Neuronal stem cell (in vitro differentiated cells): Measurements from ENCODE around the gene NAB2.

ENCODE experiments used
- DNase-seq: peaks from one replicate; pipeline ENCODE4 v3.0.0-alpha.2; 2013; ENCODE audit warnings: low spot score
- H2AFZ ChIP-seq: one replicate; pipeline ENCODE4 v1.6.1; 2013; ENCODE audit warnings: mild to moderate bottlenecking, low read length, inconsistent platforms
- H2AK5ac ChIP-seq: 2 replicates; pipeline ENCODE4 v1.6.1; 2013; ENCODE audit warnings: low read depth, mild to moderate bottlenecking, inconsistent platforms, low read length, moderate library complexity, mixed read lengths
- H2BK120ac ChIP-seq: 2 replicates; pipeline ENCODE4 v1.6.1; 2013; ENCODE audit warnings: low read depth, mild to moderate bottlenecking, inconsistent platforms, low read length, moderate library complexity, mixed read lengths
- H2BK12ac ChIP-seq: one replicate; pipeline ENCODE4 v1.6.1; 2013; ENCODE audit warnings: low read length, inconsistent platforms
- H2BK15ac ChIP-seq: 2 replicates; pipeline ENCODE4 v1.6.1; 2013; ENCODE audit warnings: mild to moderate bottlenecking, low read length, inconsistent platforms, mixed read lengths
- H2BK5ac ChIP-seq: one replicate; pipeline ENCODE4 v1.6.1; 2013; ENCODE audit warnings: inconsistent platforms, mild to moderate bottlenecking, low read length, moderate library complexity
- H3K14ac ChIP-seq: one replicate; pipeline ENCODE4 v1.6.1; 2013; ENCODE audit warnings: low read length, inconsistent platforms
- H3K18ac ChIP-seq: 2 replicates; pipeline ENCODE4 v1.6.1; 2013; ENCODE audit warnings: low read length, inconsistent platforms
- H3K23ac ChIP-seq: 2 replicates; pipeline ENCODE4 v1.6.1; 2013; ENCODE audit warnings: low read depth, mild to moderate bottlenecking, mixed read lengths, low read length, inconsistent platforms; ENCODE audit not compliant: poor library complexity
- H3K27ac ChIP-seq: replicated peaks from 3 replicates; pipeline ENCODE4 v1.5.1; 2013; ENCODE audit warnings: low read length, inconsistent platforms
- H3K27me3 ChIP-seq, 3 experiments: 2 replicates each; pipeline ENCODE4 v1.6.1; 2013; ENCODE audit warnings: low read length in 3 of 3, mild to moderate bottlenecking in 2 of 3, inconsistent platforms in 1 of 3, low read depth in 1 of 3, mixed read lengths in 1 of 3, moderate library complexity in 1 of 3; ENCODE audit not compliant: control insufficient read depth in 3 of 3, insufficient read depth in 3 of 3
- H3K36me3 ChIP-seq, 2 donors: replicated peaks in 1 of 2; 2 replicates each; pipeline ENCODE4 v1.6.1; 2013; ENCODE audit warnings: low read length in 2 of 2; ENCODE audit not compliant: control insufficient read depth in 2 of 2, insufficient read depth in 2 of 2
- H3K4ac ChIP-seq: 2 replicates; pipeline ENCODE4 v1.6.1; 2013; ENCODE audit warnings: inconsistent platforms, mild to moderate bottlenecking, low read length, moderate library complexity
- H3K4me1 ChIP-seq, 2 donors: 1 replicate in 1 of 2; 2 replicates in 1 of 2; pipeline ENCODE4 v1.6.1; 2013; ENCODE audit warnings: low read length in 2 of 2, low read depth in 1 of 2; ENCODE audit not compliant: control insufficient read depth in 2 of 2, insufficient read depth in 1 of 2
- H3K4me2 ChIP-seq: one replicate; pipeline ENCODE4 v1.6.1; 2013; ENCODE audit warnings: mild to moderate bottlenecking, low read length, inconsistent platforms; ENCODE audit not compliant: insufficient read depth, poor library complexity, severe bottlenecking
- H3K4me3 ChIP-seq, 2 donors: 2 replicates each; pipeline ENCODE4 v1.5.1; 2013; ENCODE audit warnings: low read length in 2 of 2, mild to moderate bottlenecking in 2 of 2, inconsistent platforms in 1 of 2, moderate library complexity in 1 of 2
- H3K79me1 ChIP-seq: one replicate; pipeline ENCODE4 v1.6.1; 2013; ENCODE audit warnings: low read depth, mild to moderate bottlenecking, inconsistent platforms, low read length, moderate library complexity
- H3K9ac ChIP-seq: one replicate; pipeline ENCODE4 v1.6.1; 2013; ENCODE audit warnings: mild to moderate bottlenecking, low read depth, low read length, inconsistent platforms; ENCODE audit not compliant: poor library complexity
- H3K9me3 ChIP-seq, 2 donors: replicated peaks in 1 of 2; 2 replicates each; pipeline versions ENCODE3 to v1.6.1; 2013; ENCODE audit warnings: low read length in 2 of 2, mild to moderate bottlenecking in 2 of 2, inconsistent platforms in 1 of 2, low read depth in 1 of 2, mixed read lengths in 1 of 2, moderate library complexity in 1 of 2; ENCODE audit not compliant: control insufficient read depth in 2 of 2, insufficient read depth in 1 of 2
- H4K8ac ChIP-seq: one replicate; pipeline ENCODE4 v1.6.1; 2013; ENCODE audit warnings: low read depth, mild to moderate bottlenecking, inconsistent platforms, low read length, moderate library complexity
- H4K91ac ChIP-seq: one replicate; pipeline ENCODE4 v1.6.1; 2013; ENCODE audit warnings: low read length, low read depth, mild to moderate bottlenecking, inconsistent platforms; ENCODE audit not compliant: poor library complexity
- WGBS, 2 donors: extraction: QIAGEN DNeasy Blood & Tissue Kit; methylation state at CpG; one replicate each; pipeline ENCODE4 v1.1.7; 2013; ENCODE audit warnings: missing lambda C conversion rate in 2 of 2, mixed read lengths in 1 of 2; ENCODE audit not compliant: insufficient read length in 2 of 2, insufficient replicate concordance in 1 of 2; ENCODE audit errors: extremely low coverage in 2 of 2; 5-methylcytosine and 5-hydroxymethylcytosine counted together

The NAB2 gene

GRCh38 chr12:57046947-57047890 is 41.7 kb upstream of the NAB2 start:
- H4K91ac ChIP-seq, result no peak overlapping the region
- no peak overlapping the region for H2AFZ ChIP-seq
- H3K27ac ChIP-seq, result no peak overlapping the region
- no peak overlapping the region for H3K18ac ChIP-seq
- H3K36me3 ChIP-seq, result no peaks in the 10 kb centered on the region
- no peaks in the 10 kb centered on the region for H3K9me3 ChIP-seq
- H3K4me3 ChIP-seq, result no peak overlapping the region
- H3K9ac ChIP-seq, result no peak overlapping the region
- no peaks in the 10 kb centered on the region for H3K79me1 ChIP-seq
- no CpG with 5 or more reads among the region's 10 CpGs for WGBS, 2 donors
- H2BK12ac ChIP-seq, result no peak overlapping the region
- no peak overlapping the region for H3K14ac ChIP-seq
- H3K23ac ChIP-seq, result no peak overlapping the region
- H3K4me2 ChIP-seq, result no peak overlapping the region
- no peak overlapping the region for H2BK15ac ChIP-seq
- H3K4me1 ChIP-seq, result peaks cover 0 to 2% of the 10 kb centered on the region in 2 donors
- H3K27me3 ChIP-seq, result peaks cover 0 to 39% (median 0%) of the 10 kb centered on the region in 3 experiments
- no peak overlapping the region for H2AK5ac ChIP-seq
- no peak for DNase-seq
- no peak overlapping the region for H2BK120ac ChIP-seq
- no peak overlapping the region for H4K8ac ChIP-seq
- H2BK5ac ChIP-seq, result no peak overlapping the region
- H3K4ac ChIP-seq, result no peak overlapping the region

- Histone ChIP-seq H3K4ac (no peak overlapping the region), H3K4me2 (no peak overlapping the region), H3K14ac (no peak overlapping the region), H2BK5ac (no peak overlapping the region), H3K9me3 (no peaks in the 10 kb centered on the region), H3K23ac (no peak overlapping the region), H4K8ac (no peak overlapping the region), H4K91ac (no peak overlapping the region), H3K79me1 (no peaks in the 10 kb centered on the region), H3K4me3 (no peak overlapping the region), H3K9ac (no peak overlapping the region), H2BK12ac (no peak overlapping the region), H3K18ac (no peak overlapping the region), H2BK120ac (no peak overlapping the region), H3K27me3 (peaks cover 0 to 37% (median 0%) of the 10 kb centered on the region in 3 experiments), H2BK15ac (no peak overlapping the region), H3K36me3 (no peaks in the 10 kb centered on the region), H3K27ac (no peak overlapping the region), H2AFZ (no peak overlapping the region), H2AK5ac (no peak overlapping the region), H3K4me1 (peaks cover 0 to 2% of the 10 kb centered on the region in 2 donors)
- DNase-seq, result no peak
- WGBS, 2 donors, result no CpG with 5 or more reads among the region's 1 CpG
Observed at GRCh38 chr12:57047981-57048380, 40.9 kb upstream of the NAB2 start.

GRCh38 chr12:57048423-57049118 is 40.3 kb upstream of the NAB2 start:
- Histone ChIP-seq H2BK120ac (no peak overlapping the region), H2BK5ac (no peak overlapping the region), H4K8ac (no peak overlapping the region), H3K4ac (no peak overlapping the region), H3K27ac (no peak overlapping the region), H2AFZ (no peak overlapping the region), H4K91ac (no peak overlapping the region), H3K14ac (no peak overlapping the region), H3K4me2 (no peak overlapping the region), H3K9ac (no peak overlapping the region), H3K9me3 (no peaks in the 10 kb centered on the region), H3K23ac (no peak overlapping the region), H3K36me3 (no peaks in the 10 kb centered on the region), H2BK12ac (no peak overlapping the region), H3K79me1 (no peaks in the 10 kb centered on the region), H3K27me3 (peaks cover 0 to 32% (median 0%) of the 10 kb centered on the region in 3 experiments), H2BK15ac (no peak overlapping the region), H2AK5ac (no peak overlapping the region), H3K18ac (no peak overlapping the region), H3K4me3 (no peak overlapping the region), H3K4me1 (peaks cover 0 to 2% of the 10 kb centered on the region in 2 donors)
- WGBS, 2 donors, result no CpG with 5 or more reads among the region's 1 CpG
- DNase-seq, result no peak

GRCh38 chr12:57049119-57049446 is 39.8 kb upstream of the NAB2 start:
- no peak overlapping the region for H3K9ac ChIP-seq
- no peak overlapping the region for H3K4ac ChIP-seq
- peaks cover 0 to 2% of the 10 kb centered on the region in 2 donors for H3K4me1 ChIP-seq
- no peak overlapping the region for H3K4me2 ChIP-seq
- no peak overlapping the region for H2AFZ ChIP-seq
- H3K36me3 ChIP-seq, result peaks cover 0 to 2% of the 10 kb centered on the region in 2 donors
- no peak overlapping the region for H3K14ac ChIP-seq
- H3K18ac ChIP-seq, result no peak overlapping the region
- no peak for DNase-seq
- H3K27me3 ChIP-seq, result peaks cover 0 to 27% (median 0%) of the 10 kb centered on the region in 3 experiments
- H3K23ac ChIP-seq, result no peak overlapping the region
- WGBS, 2 donors, result no CpG with 5 or more reads among the region's 4 CpGs
- no peak overlapping the region for H4K91ac ChIP-seq
- H3K79me1 ChIP-seq, result no peaks in the 10 kb centered on the region
- no peak overlapping the region for H2AK5ac ChIP-seq
- no peak overlapping the region for H2BK15ac ChIP-seq
- no peak overlapping the region for H3K27ac ChIP-seq
- H2BK12ac ChIP-seq, result no peak overlapping the region
- H3K9me3 ChIP-seq, result peaks cover 0 to 2% of the 10 kb centered on the region in 2 donors
- H3K4me3 ChIP-seq, result no peak overlapping the region
- no peak overlapping the region for H2BK120ac ChIP-seq
- H4K8ac ChIP-seq, result no peak overlapping the region
- no peak overlapping the region for H2BK5ac ChIP-seq
